OCI-LY7 (cell line): Measurements from ENCODE around the gene DAGLA.

Experiments used
- CTCF ChIP-seq: fragments of 200-600 bp; sonication (generic); conservative IDR thresholded peaks from 2 replicates; pipeline ENCODE4 v1.5.1; 2014; ENCODE audit warnings: mild to moderate bottlenecking, antibody characterized with exemption, low read length, moderate library complexity, mixed read lengths
- EZH2phosphoT487 ChIP-seq: fragments of 200-600 bp; sonication (generic); IDR thresholded peaks from 2 replicates; pipeline ENCODE4 v1.6.1; 2018; ENCODE audit warnings: low read depth, borderline replicate concordance, mild to moderate bottlenecking, mixed run types, antibody characterized with exemption, low read length, moderate library complexity, mixed read lengths

DNA sequence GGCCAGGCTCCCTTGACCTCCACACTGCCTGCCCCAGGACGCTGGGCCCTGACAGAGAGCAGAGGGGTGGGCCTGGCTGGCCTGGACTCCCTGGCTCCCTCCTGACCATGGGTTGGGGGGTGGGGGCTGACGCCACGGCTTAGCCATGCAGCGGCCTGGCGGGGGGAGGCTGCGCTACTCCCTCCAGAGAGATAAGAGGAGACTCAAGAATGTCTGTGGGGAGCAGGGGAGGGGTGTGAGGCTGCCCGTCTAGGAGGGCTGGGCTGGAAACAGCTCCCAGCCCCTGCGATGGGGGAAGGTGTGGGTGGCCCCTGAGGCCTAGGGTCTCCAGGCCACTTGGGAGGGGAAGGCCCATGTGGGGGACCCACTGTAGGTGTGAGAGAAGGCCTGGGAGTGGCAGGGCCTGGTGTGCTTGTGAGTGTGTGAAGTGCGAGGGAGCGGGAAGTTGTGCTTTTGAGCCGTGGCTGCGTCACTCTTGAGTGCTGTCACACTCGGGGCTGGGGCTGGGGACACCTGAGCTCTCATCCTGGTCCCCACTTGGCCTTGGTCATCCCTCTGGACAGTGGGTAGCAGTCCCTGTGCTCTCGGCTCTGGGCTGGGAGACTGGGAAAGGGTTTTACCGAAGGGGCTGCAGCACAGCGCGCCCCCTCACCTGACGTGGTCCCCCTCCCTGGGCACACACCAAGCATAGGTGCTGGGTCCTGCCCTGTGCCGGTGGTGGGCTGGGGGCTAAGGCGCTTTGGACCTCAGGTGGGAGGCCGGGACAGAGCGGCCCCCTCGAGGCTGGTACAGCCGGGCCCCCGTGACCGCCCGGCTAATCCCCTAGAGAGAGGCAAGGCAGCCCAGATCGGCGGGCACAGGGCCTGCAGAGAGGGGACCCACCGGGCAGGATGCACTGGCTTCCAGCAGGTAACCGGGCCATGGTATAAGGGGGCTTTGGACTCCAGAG is 74.6 kb downstream of the DAGLA start:
- TF ChIP-seq CTCF (no peak), EZH2phosphoT487 (no peak)
